Tibial artery (tissue), 4 donors: Measurements from ENCODE around the gene CCDC82.
"Not testable (repeated sequence)": the region's sequence is repeated elsewhere in the genome, so short reads cannot be mapped to it uniquely, and the experiment has no call there.

ENCODE experiments used
- DNase-seq, 2 donors: peaks; one replicate each; pipeline ENCODE4 v3.0.0-alpha.2; 2019
- H3K27ac ChIP-seq, 2 donors: fragments of 200-600 bp; sonication (generic) in 1 of 2; 1 replicate in 1 of 2; 2 replicates in 1 of 2; pipeline ENCODE4 v1.5.1; 2018 to 2019; ENCODE audit warnings: mild to moderate bottlenecking in 1 of 2
- H3K27me3 ChIP-seq, 2 donors: fragments of 200-600 bp; sonication (generic) in 1 of 2; one replicate each; pipeline versions ENCODE4 v1.5.1 to v1.6.0; 2016 to 2019
- H3K36me3 ChIP-seq, 3 donors: fragments of 200-600 bp; sonication (generic) in 2 of 3; one replicate each; pipeline ENCODE4 v1.5.1; 2016 to 2019; ENCODE audit warnings: mild to moderate bottlenecking in 2 of 3
- H3K4me1 ChIP-seq, 4 donors: fragments of 200-600 bp; sonication (generic) in 2 of 4; 1 replicate in 3 of 4; 2 replicates in 1 of 4; pipeline ENCODE4 v1.5.1; 2016 to 2019
- H3K4me3 ChIP-seq, 2 donors: fragments of 200-600 bp; sonication (generic) in 1 of 2; 1 replicate in 1 of 2; 2 replicates in 1 of 2; pipeline ENCODE4 v1.5.1; 2018 to 2019; ENCODE audit warnings: mild to moderate bottlenecking in 2 of 2
- H3K9me3 ChIP-seq, 3 donors: fragments of 200-600 bp; sonication (generic) in 1 of 3; one replicate each; pipeline ENCODE4 v1.5.1; 2016 to 2019
- CTCF ChIP-seq, 2 experiments: fragments of 200-600 bp in 1 of 2; fragments of 450-650 bp in 1 of 2; IDR thresholded peaks; one replicate each; pipeline ENCODE4 v1.5.1; 2017 to 2019; ENCODE audit warnings: antibody characterized with exemption in 2 of 2, mild to moderate bottlenecking in 1 of 2, moderate library complexity in 1 of 2
- intact Hi-C: fragments of 100-400 bp; cut with DNase I; formaldehyde crosslinking; loops from one replicate; pipeline ENCODE4 v1.15.0; 2023; ENCODE audit warnings: low total_unique reads

Gene CCDC82

GRCh38 chr11:96389720-96390487 lies at the start of gene CCDC82, which contains the start of gene JRKL:
TSS of gene CCDC82 (minus strand) at chr11:96389912. CDS start at chr11:96384747, 5,165 bp downstream.
TSS of gene JRKL (plus strand) at chr11:96390013. CDS start at chr11:96390650, 637 bp downstream.
- peak within 1 kb of the TSS; percentile 77 to 92 for H3K4me3 ChIP-seq
- no peak for TF ChIP-seq CTCF (IDR thresholded peaks at IDR 0.05)
- peak within 1 kb of the TSS; percentile 80 to 90 for H3K27ac ChIP-seq
- peaks cover 0 to 30% (median 5%) of the 10 kb centered on the region in 4 donors for H3K4me1 ChIP-seq
- H3K9me3 ChIP-seq: no peaks in the 10 kb centered on the region
- no peaks in the 10 kb centered on the region for H3K36me3 ChIP-seq
- no peaks in the 10 kb centered on the region for H3K27me3 ChIP-seq
- intact Hi-C loops: loop anchor here (10.0 kb wide), 1 partner anchor 545 kb away; no protein-coding TSS in a partner anchor
- peak; percentile 96 to 98 for DNase-seq

GRCh38 chr11:96432654-96433053 lies 42.9 kb upstream of the CCDC82 start:
- peaks cover 0 to 10% of the 10 kb centered on the region in 2 donors for H3K27me3 ChIP-seq
- H3K4me3 ChIP-seq, H3K9me3 ChIP-seq, H3K27ac ChIP-seq, intact Hi-C loops, DNase-seq, H3K4me1 ChIP-seq, H3K36me3 ChIP-seq: not testable (repeated sequence)

GRCh38 chr11:96430668-96431067 lies 41.0 kb upstream of the CCDC82 start:
- Histone ChIP-seq H3K27ac (no peak overlapping the region), H3K27me3 (peaks cover 0 to 14% of the 10 kb centered on the region in 2 donors), H3K4me3 (no peak overlapping the region), H3K9me3 (no peaks in the 10 kb centered on the region), H3K4me1 (no peaks in the 10 kb centered on the region), H3K36me3 (no peaks in the 10 kb centered on the region)
- TF ChIP-seq CTCF (IDR thresholded peaks at IDR 0.05): no peak
- intact Hi-C loops: no loop called here
- DNase-seq: no peak

- Histone ChIP-seq H3K4me3 (no peak overlapping the region), H3K27ac (no peak overlapping the region), H3K4me1 (no peaks in the 10 kb centered on the region), H3K9me3 (no peaks in the 10 kb centered on the region), H3K36me3 (no peaks in the 10 kb centered on the region), H3K27me3 (peaks cover 0 to 11% of the 10 kb centered on the region in 2 donors)
- no peak for DNase-seq
- intact Hi-C loops: loop anchor here (10.0 kb wide), 1 partner anchor 590 kb away; no protein-coding TSS in a partner anchor
- no peak for TF ChIP-seq CTCF (IDR thresholded peaks at IDR 0.05)
Observed at GRCh38 chr11:96424693-96425092, 35.0 kb upstream of the CCDC82 start.

GRCh38 chr11:96413408-96413807 lies 23.7 kb upstream of the CCDC82 start:
- Histone ChIP-seq H3K27me3 (peaks cover 0 to 23% of the 10 kb centered on the region in 2 donors), H3K4me1 (no peaks in the 10 kb centered on the region), H3K4me3 (no peak overlapping the region), H3K36me3 (no peaks in the 10 kb centered on the region), H3K27ac (no peak overlapping the region), H3K9me3 (no peaks in the 10 kb centered on the region)
- no peak for DNase-seq
- no peak for TF ChIP-seq CTCF (IDR thresholded peaks at IDR 0.05)
- intact Hi-C loops: no loop called here

- TF ChIP-seq CTCF (IDR thresholded peaks at IDR 0.05): no peak
- intact Hi-C loops: no loop called here
- Histone ChIP-seq H3K36me3 (no peaks in the 10 kb centered on the region), H3K4me3 (no peak overlapping the region), H3K4me1 (no peaks in the 10 kb centered on the region), H3K9me3 (no peaks in the 10 kb centered on the region), H3K27me3 (peaks cover 0 to 23% of the 10 kb centered on the region in 2 donors), H3K27ac (no peak overlapping the region)
- no peak for DNase-seq
Observed at GRCh38 chr11:96412761-96413381, 23.2 kb upstream of the CCDC82 start.

GRCh38 chr11:96411412-96411811 lies 21.7 kb upstream of the CCDC82 start:
- H3K4me1 ChIP-seq, DNase-seq, H3K36me3 ChIP-seq, H3K27ac ChIP-seq, H3K4me3 ChIP-seq, H3K9me3 ChIP-seq, intact Hi-C loops: not testable (repeated sequence)
- H3K27me3 ChIP-seq: peaks cover 0 to 23% of the 10 kb centered on the region in 2 donors
